Suprapubic skin (tissue), 4 donors: ENCODE measurements around the gene SERPINA12. TPM values are rescaled to one million over a fixed set of nuclear protein-coding genes. Genes with fewer than 3 reads are reported as not detected.

ENCODE experiments used
- DNase-seq, 2 donors: peaks; one replicate each; pipeline ENCODE4 v3.0.0-alpha.2; 2019; ENCODE audit warnings: low spot score in 2 of 2
- H3K27ac ChIP-seq: fragments of 200-600 bp; sonication (generic); one replicate; pipeline ENCODE4 v1.5.1; 2019
- H3K27me3 ChIP-seq: fragments of 200-600 bp; sonication (generic); one replicate; pipeline ENCODE4 v1.5.1; 2019
- H3K36me3 ChIP-seq: fragments of 200-600 bp; sonication (generic); one replicate; pipeline ENCODE4 v1.5.1; 2019
- H3K4me1 ChIP-seq: fragments of 200-600 bp; sonication (generic); one replicate; pipeline ENCODE4 v1.5.1; 2019
- H3K4me3 ChIP-seq: fragments of 200-600 bp; sonication (generic); one replicate; pipeline ENCODE4 v1.5.1; 2019; ENCODE audit warnings: mild to moderate bottlenecking
- H3K9me3 ChIP-seq: fragments of 200-600 bp; sonication (generic); one replicate; pipeline ENCODE4 v1.5.1; 2019
- EP300 ChIP-seq: sonication (generic); formaldehyde crosslinking; IDR thresholded peaks from one replicate; pipeline ENCODE4 v1.6.1; 2017; ENCODE audit warnings: antibody characterized with exemption
- POLR2A ChIP-seq, 2 donors: fragments of 450-650 bp; IDR thresholded peaks; one replicate each; pipeline ENCODE4 v1.6.1; 2017; ENCODE audit warnings: antibody characterized with exemption in 2 of 2, mild to moderate bottlenecking in 2 of 2, moderate library complexity in 2 of 2
- POLR2AphosphoS5 ChIP-seq, 3 donors: sonication (generic); formaldehyde crosslinking; IDR thresholded peaks; one replicate each; pipeline ENCODE4 v1.6.1; 2017; ENCODE audit warnings: antibody characterized with exemption in 3 of 3
- WGBS: methylation state at CpG from one replicate; pipeline ENCODE4 v1.1.5; 2018; 5-methylcytosine and 5-hydroxymethylcytosine counted together
- total RNA-seq, 4 donors: library from RNA; depleted of rRNA; stranded (reverse); fragments of >200 nt; gene quantifications; one replicate each; pipeline ENCODE4 v1.1.0, GENCODE V29; 2016
- TF ChIP-seq, protein P1 (sequence below), 2 donors: fragments of 200-600 bp in 1 of 2; fragments of 450-650 bp in 1 of 2; sonication (generic) in 1 of 2; IDR thresholded peaks; one replicate each; pipeline ENCODE4 v1.5.1; 2016 to 2019; ENCODE audit warnings: antibody characterized with exemption in 2 of 2, mild to moderate bottlenecking in 1 of 2, moderate library complexity in 1 of 2

Gene SERPINA12
- total RNA-seq, 4 donors from 2014 or later = 91.3 to 486 (median 265) TPM

DNA sequence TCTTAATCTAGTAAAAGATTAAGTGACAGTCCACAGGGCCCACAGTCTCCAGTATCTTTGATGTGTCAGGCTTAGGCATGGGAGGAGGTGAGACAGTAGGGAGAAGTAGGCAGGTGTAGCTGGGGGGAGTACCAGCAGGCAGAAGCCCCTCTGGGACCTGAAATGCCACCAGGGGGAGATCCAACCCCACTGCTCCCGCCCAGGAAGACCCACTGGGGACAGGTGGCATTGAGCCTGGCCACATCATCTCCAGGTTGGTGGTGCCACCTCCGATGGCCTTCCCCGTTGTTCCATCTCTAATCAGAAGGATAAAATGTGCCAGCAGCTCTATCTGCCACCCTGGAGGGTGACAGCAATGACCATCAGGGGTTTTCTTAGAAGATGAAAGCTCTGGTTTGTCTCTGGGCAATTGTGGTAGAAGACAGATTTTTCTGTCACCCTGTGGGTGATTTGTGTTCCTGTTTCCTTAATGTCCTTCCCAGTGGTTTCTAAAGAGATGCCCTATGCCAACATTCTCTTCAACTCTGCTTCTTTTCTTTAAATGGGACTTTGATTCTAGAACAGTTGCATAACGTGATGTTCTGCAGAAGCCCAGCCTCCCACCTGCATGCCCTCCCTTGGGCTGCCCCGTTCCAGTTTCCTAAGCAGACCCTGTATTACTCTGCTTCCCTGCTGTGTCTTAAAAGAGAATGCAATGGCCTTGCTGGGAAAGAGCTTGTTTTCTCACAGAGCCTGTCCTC lies 12.3 kb upstream of the SERPINA12 start:
- Histone ChIP-seq H3K4me3 (no peak overlapping the region), H3K36me3 (no peaks in the 10 kb centered on the region), H3K9me3 (no peaks in the 10 kb centered on the region), H3K27ac (no peak overlapping the region), H3K27me3 (peaks cover 3% of the 10 kb centered on the region), H3K4me1 (peaks cover 14% of the 10 kb centered on the region)
- DNase-seq = no peak
- 53% methylated on average over 5 of the region's 5 CpGs for WGBS
- TF ChIP-seq POLR2AphosphoS5 (IDR thresholded peaks at IDR 0.05) = no peak
- no peak for TF ChIP-seq EP300
- TF ChIP-seq POLR2A (IDR thresholded peaks at IDR 0.05) = no peak
- TF ChIP-seq, protein P1, sequence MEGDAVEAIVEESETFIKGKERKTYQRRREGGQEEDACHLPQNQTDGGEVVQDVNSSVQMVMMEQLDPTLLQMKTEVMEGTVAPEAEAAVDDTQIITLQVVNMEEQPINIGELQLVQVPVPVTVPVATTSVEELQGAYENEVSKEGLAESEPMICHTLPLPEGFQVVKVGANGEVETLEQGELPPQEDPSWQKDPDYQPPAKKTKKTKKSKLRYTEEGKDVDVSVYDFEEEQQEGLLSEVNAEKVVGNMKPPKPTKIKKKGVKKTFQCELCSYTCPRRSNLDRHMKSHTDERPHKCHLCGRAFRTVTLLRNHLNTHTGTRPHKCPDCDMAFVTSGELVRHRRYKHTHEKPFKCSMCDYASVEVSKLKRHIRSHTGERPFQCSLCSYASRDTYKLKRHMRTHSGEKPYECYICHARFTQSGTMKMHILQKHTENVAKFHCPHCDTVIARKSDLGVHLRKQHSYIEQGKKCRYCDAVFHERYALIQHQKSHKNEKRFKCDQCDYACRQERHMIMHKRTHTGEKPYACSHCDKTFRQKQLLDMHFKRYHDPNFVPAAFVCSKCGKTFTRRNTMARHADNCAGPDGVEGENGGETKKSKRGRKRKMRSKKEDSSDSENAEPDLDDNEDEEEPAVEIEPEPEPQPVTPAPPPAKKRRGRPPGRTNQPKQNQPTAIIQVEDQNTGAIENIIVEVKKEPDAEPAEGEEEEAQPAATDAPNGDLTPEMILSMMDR (IDR thresholded peaks at IDR 0.05) = no peak

DNA sequence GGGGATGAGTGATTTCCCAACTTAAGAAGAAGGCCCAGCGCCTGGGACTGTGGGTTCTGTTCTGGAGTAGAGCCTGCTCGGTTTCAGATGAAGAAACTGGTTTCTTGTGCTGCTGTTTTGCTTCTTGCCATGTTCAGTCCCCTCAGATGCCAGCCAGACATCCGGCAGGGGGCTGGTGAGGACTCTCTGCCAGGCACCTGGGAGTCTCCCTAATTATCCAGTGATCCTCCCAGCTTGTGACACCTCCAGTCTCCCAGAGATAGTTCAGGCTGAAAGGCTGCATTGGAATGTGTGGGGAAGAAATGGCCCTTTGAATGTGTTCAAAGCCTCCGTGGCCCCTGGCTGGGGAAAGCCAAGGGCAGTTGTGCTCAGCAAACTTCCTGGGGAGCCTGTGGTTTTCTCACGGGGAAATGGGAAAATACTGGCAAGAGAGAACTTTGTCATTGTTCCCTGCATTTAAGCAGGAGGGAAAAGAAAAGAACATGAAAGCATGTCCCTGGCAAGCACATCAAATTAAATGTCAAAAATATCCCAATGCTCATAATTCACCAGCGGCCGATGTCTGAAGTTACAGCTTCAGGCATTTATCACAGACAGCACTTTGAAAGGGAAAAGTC lies 8.5 kb upstream of the SERPINA12 start:
- TF ChIP-seq POLR2A (IDR thresholded peaks at IDR 0.05) (no peak), POLR2AphosphoS5 (IDR thresholded peaks at IDR 0.05) (peak in 1 of 3 donors; percentile 25), EP300 (no peak)
- TF ChIP-seq, protein P1 (IDR thresholded peaks at IDR 0.05) = no peak
- 21% methylated on average over 7 of the region's 7 CpGs for WGBS

DNA sequence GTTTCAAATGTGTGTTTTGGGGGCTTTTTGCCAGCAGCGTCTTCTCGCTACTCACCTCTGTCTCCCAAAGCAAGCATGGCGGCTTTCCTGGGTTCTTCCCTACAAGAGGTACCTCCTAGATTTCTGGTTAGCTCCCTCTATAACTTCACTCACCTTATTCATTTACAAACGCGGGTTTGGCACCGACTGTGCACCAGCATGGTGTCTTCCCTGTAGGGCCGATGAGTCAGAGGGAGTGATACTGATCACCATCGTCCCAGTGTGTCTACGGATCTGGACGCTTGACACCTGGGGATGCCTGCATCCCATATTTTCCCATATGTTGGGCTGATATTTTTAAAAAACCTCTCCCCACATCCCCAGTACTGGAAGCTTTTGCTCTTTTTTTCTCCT lies 8.0 kb upstream of the SERPINA12 start:
- Histone ChIP-seq H3K9me3 (no peaks in the 10 kb centered on the region), H3K27ac (peak overlapping the region; percentile 85), H3K4me1 (peaks cover 19% of the 10 kb centered on the region), H3K27me3 (no peaks in the 10 kb centered on the region), H3K36me3 (no peaks in the 10 kb centered on the region), H3K4me3 (no peak overlapping the region)
- no peak for DNase-seq
- no peak for TF ChIP-seq POLR2A (IDR thresholded peaks at IDR 0.05)
- no peak for TF ChIP-seq POLR2AphosphoS5 (IDR thresholded peaks at IDR 0.05)
- WGBS = 43% methylated on average over 10 of the region's 10 CpGs

More for the DNA sequence above, 8.5 kb upstream of the SERPINA12 start:
- H3K4me1 ChIP-seq = peaks cover 19% of the 10 kb centered on the region
- H3K27me3 ChIP-seq = no peaks in the 10 kb centered on the region
- no peaks in the 10 kb centered on the region for H3K9me3 ChIP-seq
- DNase-seq = no peak
- peak overlapping the region; percentile 85 for H3K27ac ChIP-seq
- H3K36me3 ChIP-seq = no peaks in the 10 kb centered on the region
- no peak overlapping the region for H3K4me3 ChIP-seq

DNA sequence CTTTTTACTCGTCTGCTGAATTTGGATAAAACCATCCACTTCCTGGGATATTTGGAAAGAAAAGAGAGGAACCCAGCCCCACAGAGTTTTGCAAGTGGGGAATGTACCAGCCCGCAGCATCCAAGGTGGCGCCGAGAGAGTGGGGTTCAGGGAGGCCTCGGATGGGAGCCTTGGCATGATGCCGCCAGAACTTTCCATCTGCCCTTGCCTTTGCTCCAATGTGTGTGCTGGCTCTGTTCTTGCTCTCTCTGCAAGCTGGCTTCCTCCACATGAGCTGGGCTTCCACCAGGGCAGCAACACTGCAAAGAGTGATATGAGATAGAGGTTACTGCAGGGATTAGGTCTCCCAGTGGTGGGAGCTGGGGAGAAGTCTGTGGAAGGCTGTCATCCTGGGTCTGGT lies 6.6 kb upstream of the SERPINA12 start:
- no peaks in the 10 kb centered on the region for H3K9me3 ChIP-seq
- H3K36me3 ChIP-seq = no peaks in the 10 kb centered on the region
- H3K4me3 ChIP-seq = no peak overlapping the region
- H3K4me1 ChIP-seq = peaks cover 19% of the 10 kb centered on the region
- TF ChIP-seq, protein P1 (IDR thresholded peaks at IDR 0.05) = no peak
- no peak for DNase-seq
- 85% methylated on average over 6 of the region's 6 CpGs for WGBS
- no peak overlapping the region for H3K27ac ChIP-seq
- H3K27me3 ChIP-seq = no peaks in the 10 kb centered on the region

DNA sequence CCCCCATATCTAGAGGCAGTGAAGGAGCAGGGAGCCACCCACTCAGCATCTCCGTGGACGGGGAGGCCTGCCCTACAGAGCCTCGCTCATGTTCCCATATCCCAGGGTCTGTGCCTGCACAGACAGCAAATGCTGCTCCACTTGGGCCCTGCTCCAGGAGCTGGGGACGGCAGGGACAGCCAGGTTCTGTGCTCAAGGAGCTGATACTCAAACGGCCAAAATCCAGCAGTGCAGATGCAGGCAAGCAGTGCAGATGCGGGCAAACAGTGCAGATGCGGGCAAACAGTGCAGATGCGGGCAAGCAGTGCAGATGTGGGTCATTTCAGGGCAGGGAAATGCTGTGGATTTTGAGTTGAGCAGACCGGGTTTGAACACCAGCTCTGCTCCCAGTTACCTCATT lies 6.2 kb upstream of the SERPINA12 start:
- no peaks in the 10 kb centered on the region for H3K9me3 ChIP-seq
- H3K4me1 ChIP-seq = peaks cover 19% of the 10 kb centered on the region
- H3K27ac ChIP-seq = no peak overlapping the region
- H3K36me3 ChIP-seq = no peaks in the 10 kb centered on the region
- 81% methylated on average over 9 of the region's 9 CpGs for whole genome bisulfite sequencing
- DNase-seq = no peak
- H3K4me3 ChIP-seq = no peak overlapping the region
- no peak for TF ChIP-seq POLR2A (IDR thresholded peaks at IDR 0.05)
- no peak for TF ChIP-seq POLR2AphosphoS5 (IDR thresholded peaks at IDR 0.05)
- TF ChIP-seq, protein P1 (IDR thresholded peaks at IDR 0.05) = no peak
- TF ChIP-seq EP300 = no peak
- no peaks in the 10 kb centered on the region for H3K27me3 ChIP-seq
